Tibial nerve (tissue), 4 donors: ENCODE data around the gene FGA. TPM values are rescaled to one million over a fixed set of nuclear protein-coding genes. Genes with fewer than 3 reads are reported as not detected.

Experiments used
- DNase-seq, 2 donors: peaks; one replicate each; pipeline ENCODE4 v3.0.0-alpha.2; 2019; ENCODE audit warnings: low spot score in 2 of 2
- H3K27ac ChIP-seq, 4 donors: fragments of 200-600 bp; sonication (generic) in 3 of 4; one replicate each; pipeline ENCODE4 v1.5.1; 2017 to 2019; ENCODE audit warnings: mild to moderate bottlenecking in 1 of 4
- H3K27me3 ChIP-seq, 2 donors: fragments of 200-600 bp; sonication (generic) in 1 of 2; one replicate each; pipeline versions ENCODE4 v1.5.1 to v1.6.0; 2017 to 2019
- H3K36me3 ChIP-seq, 3 donors: fragments of 200-600 bp; sonication (generic); one replicate each; pipeline ENCODE4 v1.5.1; 2018 to 2019
- H3K4me1 ChIP-seq, 4 donors: fragments of 200-600 bp; sonication (generic) in 3 of 4; one replicate each; pipeline ENCODE4 v1.5.1; 2017 to 2019
- H3K4me3 ChIP-seq, 4 donors: fragments of 200-600 bp; sonication (generic) in 3 of 4; one replicate each; pipeline ENCODE4 v1.5.1; 2017 to 2019; ENCODE audit warnings: mild to moderate bottlenecking in 1 of 4, moderate library complexity in 1 of 4
- H3K9me3 ChIP-seq, 4 donors: fragments of 200-600 bp; sonication (generic) in 3 of 4; one replicate each; pipeline ENCODE4 v1.5.1; 2017 to 2019
- EP300 ChIP-seq, 2 donors: sonication (generic); formaldehyde crosslinking; IDR thresholded peaks; one replicate each; pipeline ENCODE4 v1.6.1; 2017; ENCODE audit warnings: antibody characterized with exemption in 2 of 2, mild to moderate bottlenecking in 1 of 2
- POLR2A ChIP-seq, 2 donors: fragments of 450-650 bp; IDR thresholded peaks; one replicate each; pipeline ENCODE4 v1.6.1; 2017; ENCODE audit warnings: antibody characterized with exemption in 2 of 2, mild to moderate bottlenecking in 2 of 2, moderate library complexity in 2 of 2
- WGBS, 2 donors: methylation state at CpG; one replicate each; pipeline ENCODE4 v1.1.5; 2018; 5-methylcytosine and 5-hydroxymethylcytosine counted together
- total RNA-seq, 4 donors: library from RNA; depleted of rRNA; stranded (reverse); fragments of >200 nt; gene quantifications; one replicate each; pipeline ENCODE4 v1.1.0, GENCODE V29; 2016
- TF ChIP-seq, protein P1 (sequence below), 5 experiments: fragments of 200-600 bp in 3 of 5; fragments of 450-650 bp in 2 of 5; sonication (generic) in 3 of 5; IDR thresholded peaks; one replicate each; pipeline ENCODE4 v1.5.1; 2016 to 2019; ENCODE audit warnings: antibody characterized with exemption in 5 of 5, mild to moderate bottlenecking in 3 of 5, moderate library complexity in 2 of 5

Gene FGA
- total RNA-seq, 4 donors from 2014 or later: 7.2 TPM; not detected in 3

DNA sequence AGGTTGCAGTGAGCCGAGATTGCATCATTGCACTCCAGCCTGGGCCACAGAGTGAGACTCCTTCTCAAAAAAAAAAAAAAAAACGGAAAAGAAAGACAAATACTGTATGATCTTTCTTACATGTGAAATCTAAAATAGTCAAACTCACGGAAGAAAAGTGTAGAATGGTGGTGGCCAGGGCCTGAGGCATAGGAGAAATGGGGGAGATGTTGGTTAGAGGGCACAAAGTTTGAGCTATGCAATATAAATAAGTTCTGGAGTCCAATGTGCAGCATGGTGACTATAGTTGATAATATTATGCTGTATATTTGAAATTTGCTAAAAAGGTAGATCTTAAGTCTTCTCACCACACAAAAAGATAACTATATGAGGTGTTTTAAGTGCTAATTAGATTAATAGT is 1.3 kb upstream of the FGA start:
- Histone ChIP-seq H3K4me3 (no peak overlapping the region), H3K27me3 (no peaks in the 10 kb centered on the region), H3K27ac (no peak overlapping the region), H3K9me3 (no peaks in the 10 kb centered on the region), H3K4me1 (no peaks in the 10 kb centered on the region), H3K36me3 (no peaks in the 10 kb centered on the region)
- WGBS, 2 donors: 88 to 89% methylated on average over 3 of the region's 3 CpGs
- TF ChIP-seq POLR2A (IDR thresholded peaks at IDR 0.05) (no peak), EP300 (IDR thresholded peaks at IDR 0.05) (no peak)
- TF ChIP-seq, protein P1, sequence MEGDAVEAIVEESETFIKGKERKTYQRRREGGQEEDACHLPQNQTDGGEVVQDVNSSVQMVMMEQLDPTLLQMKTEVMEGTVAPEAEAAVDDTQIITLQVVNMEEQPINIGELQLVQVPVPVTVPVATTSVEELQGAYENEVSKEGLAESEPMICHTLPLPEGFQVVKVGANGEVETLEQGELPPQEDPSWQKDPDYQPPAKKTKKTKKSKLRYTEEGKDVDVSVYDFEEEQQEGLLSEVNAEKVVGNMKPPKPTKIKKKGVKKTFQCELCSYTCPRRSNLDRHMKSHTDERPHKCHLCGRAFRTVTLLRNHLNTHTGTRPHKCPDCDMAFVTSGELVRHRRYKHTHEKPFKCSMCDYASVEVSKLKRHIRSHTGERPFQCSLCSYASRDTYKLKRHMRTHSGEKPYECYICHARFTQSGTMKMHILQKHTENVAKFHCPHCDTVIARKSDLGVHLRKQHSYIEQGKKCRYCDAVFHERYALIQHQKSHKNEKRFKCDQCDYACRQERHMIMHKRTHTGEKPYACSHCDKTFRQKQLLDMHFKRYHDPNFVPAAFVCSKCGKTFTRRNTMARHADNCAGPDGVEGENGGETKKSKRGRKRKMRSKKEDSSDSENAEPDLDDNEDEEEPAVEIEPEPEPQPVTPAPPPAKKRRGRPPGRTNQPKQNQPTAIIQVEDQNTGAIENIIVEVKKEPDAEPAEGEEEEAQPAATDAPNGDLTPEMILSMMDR (IDR thresholded peaks at IDR 0.05): no peak
- no peak for DNase-seq

DNA sequence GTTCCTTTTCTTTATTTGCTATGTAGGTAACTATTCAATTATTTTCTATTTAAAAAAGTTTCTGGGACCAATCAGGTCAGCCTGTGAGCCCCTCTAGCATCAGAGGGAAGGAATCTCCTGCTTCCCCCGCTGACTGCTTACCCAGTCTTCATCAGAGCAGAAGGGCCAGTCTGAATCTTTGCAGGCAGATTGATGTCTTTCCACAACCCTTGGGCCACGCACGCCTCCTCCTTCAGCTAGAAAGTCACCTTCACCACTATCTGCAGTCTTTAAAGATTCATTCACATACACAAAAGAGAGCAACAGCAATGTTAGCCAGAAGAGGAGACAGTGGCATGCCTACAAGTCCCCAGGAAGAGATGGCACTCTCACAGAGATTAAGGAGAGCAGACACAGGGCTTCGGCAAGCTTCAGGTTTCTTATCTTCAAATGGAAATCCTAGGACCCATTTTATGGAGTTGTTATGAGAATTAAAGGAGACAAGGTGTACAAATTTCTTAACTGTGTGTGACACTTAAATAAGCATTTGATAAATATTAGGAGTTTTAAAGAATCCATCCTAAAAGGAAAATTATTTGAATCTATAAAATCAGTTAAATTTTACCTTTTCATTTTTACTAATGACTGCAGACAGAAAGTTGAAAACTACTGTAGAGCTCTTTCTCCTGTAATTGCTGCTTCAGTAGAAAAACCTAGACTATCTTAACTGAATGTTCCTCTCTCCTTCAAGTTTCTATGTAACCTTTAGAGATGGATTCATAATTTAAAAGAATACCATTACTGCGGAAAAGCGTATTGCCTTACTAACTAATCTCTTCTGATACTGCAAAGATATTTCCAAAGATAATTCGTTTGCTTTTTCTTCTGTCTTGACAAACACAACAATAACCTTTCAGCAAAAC is 995 bp downstream of the FGA start:
- DNase-seq: no peak
- Histone ChIP-seq H3K9me3 (no peaks in the 10 kb centered on the region), H3K4me3 (no peak overlapping the region), H3K36me3 (no peaks in the 10 kb centered on the region), H3K27me3 (no peaks in the 10 kb centered on the region), H3K27ac (no peak overlapping the region), H3K4me1 (no peaks in the 10 kb centered on the region)
- no peak for TF ChIP-seq POLR2A (IDR thresholded peaks at IDR 0.05)
- TF ChIP-seq EP300 (IDR thresholded peaks at IDR 0.05): no peak
- TF ChIP-seq, protein P1 (IDR thresholded peaks at IDR 0.05): no peak
- WGBS, 2 donors: 78 to 80% methylated on average over 7 of the region's 7 CpGs

DNA sequence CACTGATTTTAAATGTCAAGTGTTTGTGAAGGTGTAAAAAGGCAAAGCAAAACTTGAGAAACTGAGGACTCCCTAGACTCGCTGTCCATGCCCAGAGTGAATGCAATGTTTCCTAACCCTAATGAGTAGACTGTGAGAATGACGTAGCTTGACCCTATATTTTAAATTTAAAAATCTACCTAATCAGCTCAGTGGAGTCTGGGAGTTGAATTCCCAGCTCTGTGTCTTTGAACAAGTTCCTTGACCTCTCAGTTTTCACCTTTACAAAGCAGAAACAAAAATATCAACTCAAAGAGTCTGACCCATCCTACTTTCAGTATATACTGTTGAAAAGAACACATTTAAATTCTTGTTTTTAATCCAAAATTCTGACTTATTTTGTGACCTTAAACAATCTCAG is 2.3 kb downstream of the FGA start:
- H3K36me3 ChIP-seq: no peaks in the 10 kb centered on the region
- 83% methylated on average over 2 of the region's 2 CpGs for WGBS, 2 donors
- no peaks in the 10 kb centered on the region for H3K9me3 ChIP-seq
- H3K27me3 ChIP-seq: no peaks in the 10 kb centered on the region
- H3K4me1 ChIP-seq: no peaks in the 10 kb centered on the region
- TF ChIP-seq POLR2A (IDR thresholded peaks at IDR 0.05): no peak
- TF ChIP-seq EP300 (IDR thresholded peaks at IDR 0.05): no peak
- TF ChIP-seq, protein P1 (IDR thresholded peaks at IDR 0.05): no peak
- DNase-seq: no peak
- H3K4me3 ChIP-seq: no peak overlapping the region
- H3K27ac ChIP-seq: no peak overlapping the region

DNA sequence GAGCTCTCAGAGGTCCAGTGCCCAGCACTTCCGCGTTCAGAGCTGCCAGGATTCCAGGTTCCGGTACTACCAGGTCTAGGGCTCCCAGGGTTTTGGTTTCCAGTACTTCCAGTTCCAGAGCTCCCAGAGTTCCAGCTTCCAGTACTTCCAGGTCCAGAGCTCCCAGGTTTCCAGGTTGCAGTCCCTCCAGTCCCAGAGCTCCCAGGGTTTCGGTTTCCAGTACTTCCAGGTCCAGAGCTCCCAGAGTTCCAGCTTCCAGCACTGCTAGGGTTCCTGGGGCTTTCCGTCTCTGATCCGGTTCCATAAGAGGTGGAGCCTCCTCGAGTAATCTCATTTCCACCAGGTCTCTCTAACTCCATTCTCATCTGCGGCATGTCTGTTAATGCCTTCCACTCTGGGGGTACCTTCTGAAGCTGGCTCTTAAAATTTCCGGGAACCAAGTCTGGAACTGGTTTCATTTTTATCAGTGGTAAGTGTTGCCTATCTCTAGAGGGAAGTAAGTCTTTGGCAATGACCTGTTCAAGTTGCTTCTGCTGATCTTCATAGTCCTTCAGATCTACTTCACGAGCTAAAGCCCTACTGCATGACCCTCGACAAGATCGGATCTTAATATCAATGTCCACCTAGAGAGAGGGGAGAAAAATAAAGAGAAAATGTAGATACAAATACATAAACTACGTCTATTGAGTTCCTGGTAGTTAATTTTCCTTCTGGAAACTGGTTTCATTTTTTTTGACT is 4.1 kb downstream of the FGA start:
- H3K4me3 ChIP-seq: no peak overlapping the region
- H3K9me3 ChIP-seq: no peaks in the 10 kb centered on the region
- H3K36me3 ChIP-seq: no peaks in the 10 kb centered on the region
- H3K27me3 ChIP-seq: no peaks in the 10 kb centered on the region
- TF ChIP-seq, protein P1 (IDR thresholded peaks at IDR 0.05): no peak
- no peak for TF ChIP-seq POLR2A (IDR thresholded peaks at IDR 0.05)
- no peak for TF ChIP-seq EP300 (IDR thresholded peaks at IDR 0.05)
- no peak for DNase-seq
- WGBS, 2 donors: 93% methylated on average over 9 to 13 of the region's 13 CpGs
- H3K4me1 ChIP-seq: no peaks in the 10 kb centered on the region
- no peak overlapping the region for H3K27ac ChIP-seq
